HepG2 (cell line): ENCODE measurements around the gene CES2.

ENCODE experiments used
- BCL3 ChIP-seq: sonication (generic); formaldehyde crosslinking; IDR thresholded peaks from 2 replicates; pipeline ENCODE4 v1.5.1; 2020; ENCODE audit warnings: mild to moderate bottlenecking, missing genetic modification reagents, moderate library complexity
- CTCF ChIP-seq: sonication (generic); formaldehyde crosslinking; IDR thresholded peaks from 2 replicates; pipeline ENCODE4 v1.5.0; 2020; ENCODE audit warnings: mild to moderate bottlenecking, missing genetic modification reagents, moderate library complexity
- EZH2 ChIP-seq: conservative IDR thresholded peaks from 2 replicates; pipeline ENCODE4 v1.6.1; 2012; ENCODE audit warnings: mild to moderate bottlenecking, low read depth, low read length, moderate library complexity
- IKZF5 ChIP-seq: IDR thresholded peaks from 2 replicates; pipeline ENCODE4 v1.6.1; 2018; ENCODE audit warnings: missing genetic modification reagents, mild to moderate bottlenecking, missing compliant biosample characterization
- IRF1 ChIP-seq: sonication (generic); formaldehyde crosslinking; IDR thresholded peaks from 2 replicates; pipeline ENCODE4 v1.4.0; 2020; ENCODE audit warnings: low read depth, mild to moderate bottlenecking, missing genetic modification reagents
- JUNB ChIP-seq: sonication (generic); formaldehyde crosslinking; IDR thresholded peaks from 2 replicates; pipeline ENCODE4 v1.8.0; 2022; ENCODE audit warnings: missing genetic modification reagents, mild to moderate bottlenecking, borderline replicate concordance
- KLF16 ChIP-seq, 2 experiments: sonication (generic) in 1 of 2; formaldehyde crosslinking in 1 of 2; IDR thresholded peaks; 2 replicates each; pipeline versions ENCODE4 v1.6.1 to v1.8.0; 2016 to 2023; ENCODE audit warnings: missing genetic modification reagents in 2 of 2, missing compliant biosample characterization in 1 of 2
- MYC ChIP-seq: sonication (generic); formaldehyde crosslinking; IDR thresholded peaks from 2 replicates; pipeline ENCODE4 v1.9.0; 2021; ENCODE audit warnings: missing genetic modification reagents, borderline replicate concordance
- NFIC ChIP-seq: IDR thresholded peaks from 2 replicates; pipeline ENCODE4 v1.6.1; 2012; ENCODE audit warnings: mild to moderate bottlenecking, low read length, inconsistent platforms
- NFYB ChIP-seq: sonication (generic); formaldehyde crosslinking; IDR thresholded peaks from 2 replicates; pipeline ENCODE4 v1.4.0; 2020; ENCODE audit warnings: missing genetic modification reagents
- NR1H2 ChIP-seq: sonication (generic); formaldehyde crosslinking; IDR thresholded peaks from 2 replicates; pipeline ENCODE4 v1.8.1; 2022; ENCODE audit warnings: low read depth, missing genetic modification reagents, borderline replicate concordance
- SP1 ChIP-seq, 2 experiments: fragments of 450-650 bp in 1 of 2; sonication (generic) in 1 of 2; formaldehyde crosslinking in 1 of 2; IDR thresholded peaks; 2 replicates each; pipeline versions ENCODE4 v1.4.0 to v1.6.1; 2016 to 2020; ENCODE audit warnings: missing genetic modification reagents in 1 of 2
- TIGD3 ChIP-seq: sonication (generic); formaldehyde crosslinking; IDR thresholded peaks from 2 replicates; pipeline ENCODE4 v1.5.1; 2020; ENCODE audit warnings: mild to moderate bottlenecking, missing genetic modification reagents, borderline replicate concordance
- ZNF224 ChIP-seq: sonication (generic); formaldehyde crosslinking; IDR thresholded peaks from 2 replicates; pipeline ENCODE4 v1.5.0; 2020; ENCODE audit warnings: mild to moderate bottlenecking, missing genetic modification reagents

- TF ChIP-seq MYC (CRISPR knock-in tag) = no peak
- no peak for TF ChIP-seq NR1H2 (CRISPR knock-in tag)
- TF ChIP-seq TIGD3 (CRISPR knock-in tag) = no peak
- no peak for TF ChIP-seq NFYB
- TF ChIP-seq JUNB (CRISPR knock-in tag) = no peak
- TF ChIP-seq NFIC = no peak
- TF ChIP-seq KLF16 (CRISPR knock-in tag; IDR thresholded peaks at IDR 0.05) = no peak
- TF ChIP-seq ZNF224 (CRISPR knock-in tag) = no peak
- no peak for TF ChIP-seq CTCF (CRISPR knock-in tag)
- no peak for TF ChIP-seq IRF1
- no peak for TF ChIP-seq BCL3
- no peak for TF ChIP-seq SP1 (IDR thresholded peaks at IDR 0.05)
- no peak for TF ChIP-seq SP1 (CRISPR knock-in tag; IDR thresholded peaks at IDR 0.05)
- no peak for TF ChIP-seq EZH2
- TF ChIP-seq IKZF5 (CRISPR knock-in tag) = no peak
Measured at GRCh38 chr16:66939366-66939765, 4.0 kb downstream of the CES2 start.
